Upper lobe of left lung (tissue), 6 donors: ENCODE results near the gene SAPCD2. TPM values are rescaled to one million over a fixed set of nuclear protein-coding genes. Genes with fewer than 3 reads are reported as not detected.

Source experiments
- ATAC-seq, 2 donors: fragments of 200-7000 bp; cut with Tn5 transposase; one replicate each; pipeline ENCODE4 v1.9.1; 2022; ENCODE audit warnings: mild to moderate bottlenecking in 2 of 2, moderate library complexity in 2 of 2; ENCODE audit not compliant: low FRiP score in 2 of 2
- DNase-seq, 2 donors: peaks; one replicate each; pipeline ENCODE4 v3.0.0-alpha.2; 2019 to 2020
- H3K27ac ChIP-seq, 4 donors: fragments of 200-600 bp; sonication (generic); one replicate each; pipeline ENCODE4 v1.5.1; 2016 to 2019
- H3K27me3 ChIP-seq, 4 donors: fragments of 200-600 bp; sonication (generic); one replicate each; pipeline ENCODE4 v1.5.1; 2017 to 2019
- H3K36me3 ChIP-seq, 4 donors: fragments of 200-600 bp; sonication (generic); one replicate each; pipeline ENCODE4 v1.5.1; 2016 to 2019
- H3K4me1 ChIP-seq, 4 donors: fragments of 200-600 bp; sonication (generic); one replicate each; pipeline ENCODE4 v1.5.1; 2018 to 2019
- H3K4me3 ChIP-seq, 4 donors: fragments of 200-600 bp; sonication (generic); one replicate each; pipeline ENCODE4 v1.5.1; 2017 to 2019; ENCODE audit warnings: mild to moderate bottlenecking in 2 of 4, moderate library complexity in 1 of 4
- H3K9me3 ChIP-seq, 4 donors: fragments of 200-600 bp; sonication (generic); one replicate each; pipeline ENCODE4 v1.5.1; 2018 to 2019
- CTCF ChIP-seq, 6 experiments: fragments of 450-650 bp in 4 of 6; fragments of 200-600 bp in 2 of 6; sonication (generic) in 2 of 6; IDR thresholded peaks; one replicate each; pipeline ENCODE4 v1.5.1; 2016 to 2019; ENCODE audit warnings: antibody characterized with exemption in 6 of 6
- EP300 ChIP-seq, 4 donors: sonication (generic); formaldehyde crosslinking; IDR thresholded peaks; one replicate each; pipeline ENCODE4 v1.5.1; 2017; ENCODE audit warnings: antibody characterized with exemption in 4 of 4, control low read depth in 2 of 4
- POLR2A ChIP-seq, 4 donors: fragments of 450-650 bp; IDR thresholded peaks; one replicate each; pipeline ENCODE4 v1.5.1; 2016 to 2017; ENCODE audit warnings: antibody characterized with exemption in 4 of 4, mild to moderate bottlenecking in 2 of 4
- POLR2AphosphoS5 ChIP-seq, 2 donors: sonication (generic); formaldehyde crosslinking; IDR thresholded peaks; one replicate each; pipeline ENCODE4 v1.5.1; 2017; ENCODE audit warnings: antibody characterized with exemption in 2 of 2
- WGBS, 2 donors: methylation state at CpG; one replicate each; pipeline ENCODE4 v1.1.5; 2017 to 2018; 5-methylcytosine and 5-hydroxymethylcytosine counted together
- total RNA-seq, 6 donors: library from RNA; depleted of rRNA in 4 of 6; stranded (reverse); fragments of >200 nt in 4 of 6; gene quantifications; one replicate each; pipeline versions ENCODE4 v1.1.0 to v1.2.1, GENCODE V29; 2016 to 2021
- donor health status: DM: no; HTN: no; CAD: no; lungs with moderate emphysema.
- donor health status: DM: no; HTN: yes; CAD: no; lungs with severe emphysema.

The SAPCD2 gene
- total RNA-seq, 6 donors from 2014 or later, result 0.69 to 6.8 (median 1.4) TPM

- no peak overlapping the region for H3K4me3 ChIP-seq
- TF ChIP-seq EP300 (IDR thresholded peaks at IDR 0.05), result no peak
- no peak for TF ChIP-seq POLR2AphosphoS5 (IDR thresholded peaks at IDR 0.05)
- no peak for TF ChIP-seq POLR2A (IDR thresholded peaks at IDR 0.05)
- TF ChIP-seq CTCF (IDR thresholded peaks at IDR 0.05), result no peak
- peaks cover 15 to 25% (median 20%) of the 10 kb centered on the region in 4 donors for H3K4me1 ChIP-seq
- H3K9me3 ChIP-seq, result no peaks in the 10 kb centered on the region
- H3K36me3 ChIP-seq, result no peaks in the 10 kb centered on the region
- ATAC-seq (no peak), DNase-seq (peak in 1 of 2 donors; percentile 1)
- peaks cover 0 to 8% (median 3%) of the 10 kb centered on the region in 4 donors for H3K27me3 ChIP-seq
- WGBS, 2 donors, result 78 to 79% methylated on average over 9 of the region's 9 CpGs
- no peak overlapping the region for H3K27ac ChIP-seq
Measured at GRCh38 chr9:137058521-137059234, 11.7 kb downstream of the SAPCD2 start.

- Histone ChIP-seq H3K4me1 (peaks cover 23 to 34% (median 28%) of the 10 kb centered on the region in 4 donors), H3K27ac (no peak overlapping the region), H3K27me3 (peaks cover 0 to 19% (median 10%) of the 10 kb centered on the region in 4 donors), H3K9me3 (no peaks in the 10 kb centered on the region), H3K4me3 (no peak overlapping the region), H3K36me3 (no peaks in the 10 kb centered on the region)
- ATAC-seq, result no peak
- TF ChIP-seq POLR2A (IDR thresholded peaks at IDR 0.05), result no peak
- no peak for TF ChIP-seq EP300 (IDR thresholded peaks at IDR 0.05)
- TF ChIP-seq POLR2AphosphoS5 (IDR thresholded peaks at IDR 0.05), result no peak
- TF ChIP-seq CTCF (IDR thresholded peaks at IDR 0.05), result no peak
- 75 to 79% methylated on average over 16 of the region's 16 CpGs for WGBS, 2 donors
- peak in 1 of 2 donors; percentile 72 for DNase-seq
Measured at GRCh38 chr9:137057545-137057944, 12.8 kb downstream of the SAPCD2 start.

- no peak for ATAC-seq
- WGBS, 2 donors, result 78 to 89% methylated on average over 17 of the region's 17 CpGs
- peaks cover 0 to 23% (median 11%) of the 10 kb centered on the region in 4 donors for H3K27me3 ChIP-seq
- peak in 1 of 2 donors; percentile 27 for TF ChIP-seq POLR2AphosphoS5 (IDR thresholded peaks at IDR 0.05)
- TF ChIP-seq POLR2A (IDR thresholded peaks at IDR 0.05), result no peak
- TF ChIP-seq EP300 (IDR thresholded peaks at IDR 0.05), result no peak
- no peak for TF ChIP-seq CTCF (IDR thresholded peaks at IDR 0.05)
- no peak overlapping the region for H3K27ac ChIP-seq
- H3K4me3 ChIP-seq, result no peak overlapping the region
- H3K4me1 ChIP-seq, result peaks cover 23 to 34% (median 28%) of the 10 kb centered on the region in 4 donors
- H3K9me3 ChIP-seq, result no peaks in the 10 kb centered on the region
- no peaks in the 10 kb centered on the region for H3K36me3 ChIP-seq
- no peak for DNase-seq
Measured at GRCh38 chr9:137056739-137057415, 13.5 kb downstream of the SAPCD2 start.

GRCh38 chr9:137055385-137056364 is 14.7 kb downstream of the SAPCD2 start:
- no peak overlapping the region for H3K4me3 ChIP-seq
- H3K9me3 ChIP-seq, result no peaks in the 10 kb centered on the region
- peaks cover 0 to 23% (median 13%) of the 10 kb centered on the region in 4 donors for H3K27me3 ChIP-seq
- no peaks in the 10 kb centered on the region for H3K36me3 ChIP-seq
- TF ChIP-seq POLR2AphosphoS5 (IDR thresholded peaks at IDR 0.05) (no peak), CTCF (IDR thresholded peaks at IDR 0.05) (no peak)
- H3K27ac ChIP-seq, result no peak overlapping the region
- DNase-seq (peak in 1 of 2 donors; percentile 84), ATAC-seq (peak; percentile 50 to 85)
- WGBS, 2 donors, result 39 to 49% methylated on average over 15 to 28 of the region's 28 CpGs
- H3K4me1 ChIP-seq, result peaks cover 23 to 34% (median 28%) of the 10 kb centered on the region in 4 donors
